K562 (cell line): Measurements from ENCODE around the gene ARMC6. TPM values are rescaled to one million over a fixed set of nuclear protein-coding genes. Genes with fewer than 3 reads are reported as not detected.

Experiments used
- CHD7 ChIP-seq: fragments of 200-600 bp; sonication (generic); IDR thresholded peaks from one replicate; pipeline ENCODE4 v1.6.1; 2012; ENCODE audit warnings: mild to moderate bottlenecking, low read depth, low read length, inconsistent platforms
- JUND ChIP-seq, 2 experiments: IDR thresholded peaks; 2 replicates in 1 of 2; 3 replicates in 1 of 2; pipeline ENCODE4 v1.6.1; 2011; ENCODE audit warnings: borderline replicate concordance in 2 of 2, low read depth in 2 of 2, low read length in 2 of 2, improper control_type of control experiment in 1 of 2, missing biosample characterization in 1 of 2, missing genetic modification characterization in 1 of 2, missing genetic modification reagents in 1 of 2
- MCM2 ChIP-seq: fragments of 450-650 bp; IDR thresholded peaks from 2 replicates; pipeline ENCODE4 v1.6.1; 2017; ENCODE audit warnings: low read depth, mild to moderate bottlenecking
- NFE2L1 ChIP-seq: fragments of 450-650 bp; IDR thresholded peaks from 2 replicates; pipeline ENCODE4 v1.6.1; 2016; ENCODE audit warnings: missing genetic modification characterization, low read depth, mild to moderate bottlenecking, missing compliant biosample characterization, moderate library complexity, borderline replicate concordance
- NONO ChIP-seq, 2 experiments: fragments of 200-400 bp in 1 of 2; fragments of 450-650 bp in 1 of 2; formaldehyde crosslinking in 1 of 2; IDR thresholded peaks; 2 replicates each; pipeline ENCODE4 v1.6.1; 2017; ENCODE audit warnings: low read depth in 2 of 2, mild to moderate bottlenecking in 2 of 2, moderate library complexity in 2 of 2, low read length in 1 of 2
- POLR2G ChIP-seq: fragments of 200-400 bp; formaldehyde crosslinking; IDR thresholded peaks from 2 replicates; pipeline ENCODE4 v1.6.1; 2017; ENCODE audit warnings: low read depth, mild to moderate bottlenecking, antibody characterized with exemption, low read length, moderate library complexity
- SMAD2 ChIP-seq: fragments of 150-350 bp; IDR thresholded peaks from 2 replicates; pipeline ENCODE4 v1.6.1; 2014; ENCODE audit warnings: low read depth, mild to moderate bottlenecking, low read length
- STAT5A ChIP-seq: IDR thresholded peaks from 2 replicates; pipeline ENCODE4 v1.6.1; 2012; ENCODE audit warnings: low read length, inconsistent platforms, borderline replicate concordance
- THRA ChIP-seq: fragments of 450-650 bp; IDR thresholded peaks from 2 replicates; pipeline ENCODE4 v1.6.1; 2017; ENCODE audit warnings: mild to moderate bottlenecking, moderate library complexity
- ZNF512 ChIP-seq: IDR thresholded peaks from 2 replicates; pipeline ENCODE4 v1.6.1; 2016; ENCODE audit warnings: missing genetic modification characterization, missing compliant biosample characterization
- polyA plus RNA-seq, 8 experiments: library from polyadenylated mRNA; depleted of rRNA in 4 of 8; stranded (reverse) in 5 of 8; unstranded in 3 of 8; fragments of >200 nt; fragmentation: Nextera tagmentation in 2 of 8; fragmentation: Illumina TruSeq in 1 of 8; extraction: Ambion mirVana in 2 of 8; extraction: Trizol in 1 of 8; gene quantifications; 2 replicates each; pipeline versions ENCODE4 v1.2.1 to v1.2.3, GENCODE V29; 2011 to 2014; ENCODE audit warnings: inconsistent platforms in 1 of 8, missing spikeins in 1 of 8
- total RNA-seq, 7 experiments: library from RNA; depleted of rRNA in 6 of 7; stranded (reverse); fragments of >200 nt in 6 of 7; fragmentation: Illumina TruSeq in 2 of 7; extraction: Trizol in 2 of 7; gene quantifications; 2 replicates each; pipeline versions ENCODE4 v1.2.1 to v1.2.3, GENCODE V29; 2011 to 2021; ENCODE audit warnings: low replicate concordance in 1 of 7

Gene ARMC6
- total and polyA plus RNA-seq, 9 of the 15 experiments (the other 6 are each of a cell fraction or from before 2014, with no cell fraction given): 2.1 to 93.4 (median 63.6) TPM

- TF ChIP-seq NONO (IDR thresholded peaks at IDR 0.05; ENCODE audit: low read depth in 2 of 2, low read length in 1 of 2) (no peak), MCM2 (no peak), POLR2G (peak; percentile 58; the same call in 1 of the 2 replicates), NFE2L1 (tag) (no peak), JUND (IDR thresholded peaks at IDR 0.05; ENCODE audit: borderline replicate concordance, low read depth, low read length) (no peak; the same call in 1 of the 2 replicates), JUND (tag; IDR thresholded peaks at IDR 0.05; ENCODE audit: borderline replicate concordance, low read depth, low read length) (no peak), ZNF512 (tag) (no peak), CHD7 (no peak), STAT5A (no peak), THRA (no peak), SMAD2 (no peak)
Observed at GRCh38 chr19:19053508-19054314, 20.3 kb downstream of the ARMC6 start (continued).
